GM23338 (cell line): ENCODE results near the gene RTEL1.

Experiments used
- CREB1 ChIP-seq: fragments of 250-450 bp; sonication (Bioruptor Pico); IDR thresholded peaks from 2 replicates; pipeline ENCODE4 v1.5.0; 2020; ENCODE audit warnings: low read depth, mild to moderate bottlenecking, moderate library complexity
- EZH2 ChIP-seq: fragments of 200-600 bp; sonication (generic); IDR thresholded peaks from one replicate; pipeline ENCODE4 v1.8.0; 2017; ENCODE audit warnings: antibody characterized with exemption, mild to moderate bottlenecking, low read depth; ENCODE audit not compliant: unreplicated experiment
- EZH2phosphoT487 ChIP-seq: fragments of 200-600 bp; sonication (generic); IDR thresholded peaks from one replicate; pipeline ENCODE4 v1.8.1; 2018; ENCODE audit warnings: antibody characterized with exemption; ENCODE audit not compliant: unreplicated experiment
- JUNB ChIP-seq: IDR thresholded peaks from one replicate; pipeline ENCODE4 v1.6.1; 2016; ENCODE audit warnings: antibody characterized with exemption; ENCODE audit not compliant: unreplicated experiment
- NANOG ChIP-seq: IDR thresholded peaks from 2 replicates; pipeline ENCODE4 v1.6.1; 2016; ENCODE audit warnings: antibody characterized with exemption, borderline replicate concordance
- POLR2AphosphoS5 ChIP-seq: IDR thresholded peaks from 2 replicates; pipeline ENCODE4 v1.6.1; 2016; ENCODE audit warnings: antibody characterized with exemption, low read depth
- REST ChIP-seq: IDR thresholded peaks from one replicate; pipeline ENCODE4 v1.6.1; 2018; ENCODE audit warnings: antibody characterized with exemption; ENCODE audit not compliant: unreplicated experiment
- STAT1 ChIP-seq: IDR thresholded peaks from one replicate; pipeline ENCODE4 v1.6.1; 2016; ENCODE audit warnings: antibody characterized with exemption; ENCODE audit not compliant: unreplicated experiment
- ZNF114 ChIP-seq: fragments of 250-450 bp; sonication (Bioruptor Pico); IDR thresholded peaks from 2 replicates; pipeline ENCODE4 v1.5.0; 2020; ENCODE audit warnings: mild to moderate bottlenecking, moderate library complexity
- TF ChIP-seq, protein P1 (sequence below), 2 experiments: fragments of 200-600 bp in 1 of 2; sonication (generic) in 1 of 2; conservative IDR thresholded peaks; 2 replicates each; pipeline versions ENCODE4 v1.5.1 to v1.6.1; 2016 to 2017; ENCODE audit warnings: antibody characterized with exemption in 2 of 2, low read depth in 2 of 2, mild to moderate bottlenecking in 2 of 2, moderate library complexity in 1 of 2

- TF ChIP-seq, protein P1, sequence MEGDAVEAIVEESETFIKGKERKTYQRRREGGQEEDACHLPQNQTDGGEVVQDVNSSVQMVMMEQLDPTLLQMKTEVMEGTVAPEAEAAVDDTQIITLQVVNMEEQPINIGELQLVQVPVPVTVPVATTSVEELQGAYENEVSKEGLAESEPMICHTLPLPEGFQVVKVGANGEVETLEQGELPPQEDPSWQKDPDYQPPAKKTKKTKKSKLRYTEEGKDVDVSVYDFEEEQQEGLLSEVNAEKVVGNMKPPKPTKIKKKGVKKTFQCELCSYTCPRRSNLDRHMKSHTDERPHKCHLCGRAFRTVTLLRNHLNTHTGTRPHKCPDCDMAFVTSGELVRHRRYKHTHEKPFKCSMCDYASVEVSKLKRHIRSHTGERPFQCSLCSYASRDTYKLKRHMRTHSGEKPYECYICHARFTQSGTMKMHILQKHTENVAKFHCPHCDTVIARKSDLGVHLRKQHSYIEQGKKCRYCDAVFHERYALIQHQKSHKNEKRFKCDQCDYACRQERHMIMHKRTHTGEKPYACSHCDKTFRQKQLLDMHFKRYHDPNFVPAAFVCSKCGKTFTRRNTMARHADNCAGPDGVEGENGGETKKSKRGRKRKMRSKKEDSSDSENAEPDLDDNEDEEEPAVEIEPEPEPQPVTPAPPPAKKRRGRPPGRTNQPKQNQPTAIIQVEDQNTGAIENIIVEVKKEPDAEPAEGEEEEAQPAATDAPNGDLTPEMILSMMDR (conservative IDR thresholded peaks at IDR 0.05; ENCODE audit: low read depth in 2 of 2) = no peak
- TF ChIP-seq NANOG (no peak), EZH2 (no peak), CREB1 (CRISPR knock-in tag) (no peak), EZH2phosphoT487 (no peak), REST (no peak), POLR2AphosphoS5 (no peak), ZNF114 (CRISPR knock-in tag) (no peak), JUNB (no peak), STAT1 (no peak)
Observed at GRCh38 chr20:63643499-63643898, 14.6 kb upstream of the RTEL1 start.
